GM23338 (cell line): Measurements from ENCODE around the gene CYP4F22. TPM values are rescaled to one million over a fixed set of nuclear protein-coding genes. Genes with fewer than 3 reads are reported as not detected.

Experiments
- ATAC-seq: fragments of 200-7000 bp; cut with Tn5 transposase; 3 replicates; pipeline ENCODE4 v1.9.1; 2020
- DNase-seq: peaks from one replicate; pipeline ENCODE4 v3.0.0-alpha.2; 2015; ENCODE audit warnings: low spot score
- H2AFZ ChIP-seq: fragments of 200-600 bp; sonication (generic); 2 replicates; pipeline ENCODE4 v1.8.0; 2016; ENCODE audit warnings: antibody characterized with exemption, mild to moderate bottlenecking, moderate library complexity
- H3F3A ChIP-seq: fragments of 200-600 bp; sonication (generic); replicated peaks from 2 replicates; pipeline ENCODE4 v1.8.0; 2017; ENCODE audit warnings: antibody characterized with exemption, mixed run types, low read depth
- H3K27ac ChIP-seq: fragments of 200-600 bp; sonication (generic); 2 replicates; pipeline ENCODE4 v1.6.1; 2016; ENCODE audit warnings: low read depth
- H3K27me3 ChIP-seq: fragments of 200-600 bp; sonication (generic); 2 replicates; pipeline ENCODE4 v1.8.0; 2016; ENCODE audit warnings: mild to moderate bottlenecking, mixed run types, moderate library complexity; ENCODE audit not compliant: insufficient read depth
- H3K36me3 ChIP-seq: fragments of 200-600 bp; sonication (generic); 2 replicates; pipeline ENCODE4 v1.8.0; 2016; ENCODE audit warnings: mild to moderate bottlenecking; ENCODE audit not compliant: insufficient read depth
- H3K4me1 ChIP-seq: fragments of 200-600 bp; sonication (generic); 2 replicates; pipeline ENCODE4 v1.8.0; 2016; ENCODE audit warnings: mild to moderate bottlenecking, moderate library complexity; ENCODE audit not compliant: insufficient read depth
- H3K4me2 ChIP-seq: fragments of 200-600 bp; sonication (generic); 2 replicates; pipeline ENCODE4 v1.7.1; 2017; ENCODE audit warnings: mixed run types
- H3K4me3 ChIP-seq: fragments of 200-600 bp; sonication (generic); 2 replicates; pipeline ENCODE4 v1.6.1; 2016; ENCODE audit warnings: mixed run types
- H3K79me2 ChIP-seq: fragments of 200-600 bp; sonication (generic); replicated peaks from 2 replicates; pipeline ENCODE4 v1.8.0; 2017; ENCODE audit warnings: mild to moderate bottlenecking; ENCODE audit not compliant: insufficient read depth
- H3K9me2 ChIP-seq: fragments of 200-600 bp; sonication (generic); 2 replicates; pipeline ENCODE4 v1.8.0; 2017; ENCODE audit not compliant: insufficient read depth
- H4K20me1 ChIP-seq: fragments of 200-600 bp; sonication (generic); replicated peaks from 2 replicates; pipeline ENCODE4 v1.8.0; 2017; ENCODE audit warnings: mild to moderate bottlenecking; ENCODE audit not compliant: insufficient read depth
- H3K27ac Mint-ChIP-seq: 2 replicates; pipeline ENCODE4 v1.8.0; 2020; ENCODE audit warnings: inconsistent platforms, mild to moderate bottlenecking, moderate library complexity, mixed read lengths
- H3K27me3 Mint-ChIP-seq: 3 replicates; pipeline ENCODE4 v1.8.0; 2022; ENCODE audit warnings: low read depth, mild to moderate bottlenecking, moderate library complexity, mixed read lengths, inconsistent platforms; ENCODE audit not compliant: insufficient read depth, poor library complexity
- H3K36me3 Mint-ChIP-seq: 3 replicates; pipeline ENCODE4 v1.8.0; 2021; ENCODE audit warnings: low read depth, mild to moderate bottlenecking, inconsistent platforms, moderate library complexity, mixed read lengths
- H3K4me1 Mint-ChIP-seq: 3 replicates; pipeline ENCODE4 v1.8.0; 2020; ENCODE audit warnings: mild to moderate bottlenecking, inconsistent platforms, mixed read lengths
- H3K4me3 Mint-ChIP-seq: 3 replicates; pipeline ENCODE4 v1.8.0; 2021; ENCODE audit warnings: moderate library complexity, mild to moderate bottlenecking, inconsistent platforms, mixed read lengths
- H3K9me3 Mint-ChIP-seq: 3 replicates; pipeline ENCODE4 v1.8.0; 2020; ENCODE audit warnings: moderate library complexity, mild to moderate bottlenecking, inconsistent platforms, mixed read lengths
- CTCF ChIP-seq, 2 experiments: fragments of 200-600 bp in 1 of 2; sonication (generic) in 1 of 2; conservative IDR thresholded peaks; 2 replicates each; pipeline versions ENCODE4 v1.5.1 to v1.6.1; 2016 to 2017; ENCODE audit warnings: antibody characterized with exemption in 2 of 2, low read depth in 2 of 2, mild to moderate bottlenecking in 2 of 2, moderate library complexity in 1 of 2
- JUNB ChIP-seq: IDR thresholded peaks from one replicate; pipeline ENCODE4 v1.6.1; 2016; ENCODE audit warnings: antibody characterized with exemption; ENCODE audit not compliant: unreplicated experiment
- NANOG ChIP-seq: IDR thresholded peaks from 2 replicates; pipeline ENCODE4 v1.6.1; 2016; ENCODE audit warnings: antibody characterized with exemption, borderline replicate concordance
- REST ChIP-seq: IDR thresholded peaks from one replicate; pipeline ENCODE4 v1.6.1; 2018; ENCODE audit warnings: antibody characterized with exemption; ENCODE audit not compliant: unreplicated experiment
- STAT1 ChIP-seq: IDR thresholded peaks from one replicate; pipeline ENCODE4 v1.6.1; 2016; ENCODE audit warnings: antibody characterized with exemption; ENCODE audit not compliant: unreplicated experiment
- ZNF331 ChIP-seq: fragments of 250-450 bp; sonication (Bioruptor Pico); IDR thresholded peaks from 2 replicates; pipeline ENCODE4 v1.5.0; 2020; ENCODE audit warnings: low read depth, mild to moderate bottlenecking, moderate library complexity
- ZNF462 ChIP-seq: fragments of 250-450 bp; sonication (Bioruptor Pico); IDR thresholded peaks from 2 replicates; pipeline ENCODE4 v1.5.0; 2020; ENCODE audit warnings: mild to moderate bottlenecking, moderate library complexity
- polyA plus RNA-seq: library from polyadenylated mRNA; unstranded; fragments of >200 nt; fragmentation: Nextera tagmentation; extraction: Ambion mirVana; gene quantifications from 2 replicates; pipeline ENCODE4 v1.2.1, GENCODE V29; 2016
- total RNA-seq: library from RNA; depleted of rRNA; stranded (reverse); fragments of >200 nt; shearing (Covaris generic); gene quantifications from 2 replicates; pipeline ENCODE4 v1.2.3, GENCODE V29; 2014

CYP4F22 gene
- total and polyA plus RNA-seq, 2 experiments from 2014 or later = 0.24 to 1.5 TPM

GRCh38 chr19:15562145-15562544 lies 53.8 kb downstream of the CYP4F22 start (continued):
- TF ChIP-seq ZNF462 (CRISPR knock-in tag) = no peak
- no peak for TF ChIP-seq ZNF331

GRCh38 chr19:15562861-15563260 lies 54.5 kb downstream of the CYP4F22 start:
- Histone ChIP-seq H3K4me2 (no peak overlapping the region), H4K20me1 (no peaks in the 10 kb centered on the region), H3K79me2 (no peaks in the 10 kb centered on the region), H3K27me3 (no peaks in the 10 kb centered on the region), H2AFZ (no peak overlapping the region), H3F3A (no peaks in the 10 kb centered on the region), H3K4me1 (no peaks in the 10 kb centered on the region), H3K36me3 (no peaks in the 10 kb centered on the region), H3K4me3 (no peak overlapping the region), H3K27ac (no peak overlapping the region), H3K9me2 (no peaks in the 10 kb centered on the region)
- H3K4me1 Mint-ChIP-seq = no peaks in the 10 kb centered on the region
- H3K27ac Mint-ChIP-seq = no peak overlapping the region
- H3K9me3 Mint-ChIP-seq = peaks cover 81% of the 10 kb centered on the region
- DNase-seq = no peak
- H3K36me3 Mint-ChIP-seq = peaks cover 35% of the 10 kb centered on the region
- peaks cover 9% of the 10 kb centered on the region for H3K27me3 Mint-ChIP-seq
- H3K4me3 Mint-ChIP-seq = no peak overlapping the region; the same call in 2 of the 3 replicates
- no peak for ATAC-seq
- TF ChIP-seq STAT1 (no peak), NANOG (no peak), REST (no peak), JUNB (no peak), CTCF (conservative IDR thresholded peaks at IDR 0.05; ENCODE audit: low read depth in 2 of 2) (no peak)
